Renal cortex interstitium (tissue), 11 donors: ENCODE results near the gene MINDY3. TPM values are rescaled to one million over a fixed set of nuclear protein-coding genes. Genes with fewer than 3 reads are reported as not detected.
"Not testable (repeated sequence)": the region's sequence is repeated elsewhere in the genome, so short reads cannot be mapped to it uniquely, and the experiment has no call there.

Source experiments
- DNase-seq, 11 donors: peaks; one replicate each; pipeline ENCODE4 v3.0.0-alpha.2; 2013; ENCODE audit warnings: low read depth in 9 of 11, low spot score in 4 of 11; ENCODE audit errors: extremely low read depth in 1 of 11
- polyA plus RNA-seq, 3 donors: library from polyadenylated mRNA; unstranded; fragments of 120-200 nt; gene quantifications; one replicate each; pipeline ENCODE4 v1.2.1, GENCODE V29; 2013; ENCODE audit not compliant: insufficient read length in 3 of 3

The MINDY3 gene
- polyA plus RNA-seq, 3 donors = 38.3 to 49.7 (median 47.6) TPM

- no peak for DNase-seq
Observed at GRCh38 chr10:15863323-15863722, 3.0 kb upstream of the MINDY3 start.

DNA sequence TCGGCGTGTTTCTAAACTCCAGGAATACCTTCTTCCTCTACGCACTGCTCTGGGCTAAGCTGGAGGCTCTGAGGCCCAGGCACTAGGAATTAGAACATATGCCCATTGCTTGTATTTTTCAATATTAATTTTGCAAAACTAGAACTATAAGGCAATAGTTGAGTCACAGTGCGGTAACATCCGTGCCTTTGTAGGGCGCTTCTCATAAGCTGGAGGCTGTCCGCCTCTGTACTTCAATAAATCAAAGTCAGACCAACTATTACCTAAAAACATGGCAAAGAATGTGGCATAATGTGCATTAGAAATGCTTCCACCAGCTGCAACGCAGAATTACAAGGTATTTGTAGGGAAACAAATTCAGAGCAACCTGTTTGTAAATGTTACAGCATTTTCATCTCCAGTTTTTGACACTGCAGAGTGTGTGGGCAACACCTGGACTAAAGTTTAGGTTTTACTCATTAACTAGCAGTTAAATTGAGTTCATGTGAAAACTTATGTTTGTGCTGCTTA, 440 bp upstream of the MINDY3 start:
- DNase-seq = no peak

DNA sequence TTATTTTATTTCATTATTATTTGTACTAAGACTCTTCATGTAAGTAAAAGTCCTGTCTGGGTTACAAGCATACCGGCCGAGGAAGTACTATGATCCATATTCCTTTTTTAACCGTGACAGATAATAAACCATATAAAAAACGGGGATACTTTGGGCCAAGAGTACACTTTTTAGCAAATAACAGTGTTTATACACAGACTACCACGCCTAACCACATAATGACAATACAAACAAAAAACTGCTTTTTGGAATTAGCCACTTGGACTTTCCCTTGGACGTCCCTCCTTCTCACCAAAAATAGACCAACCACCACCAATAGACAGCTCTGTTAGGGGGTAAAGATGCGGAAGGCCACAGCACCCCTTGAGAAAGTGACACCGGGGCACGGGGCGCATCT, 800 bp downstream of the MINDY3 start:
- DNase-seq = no peak

DNA sequence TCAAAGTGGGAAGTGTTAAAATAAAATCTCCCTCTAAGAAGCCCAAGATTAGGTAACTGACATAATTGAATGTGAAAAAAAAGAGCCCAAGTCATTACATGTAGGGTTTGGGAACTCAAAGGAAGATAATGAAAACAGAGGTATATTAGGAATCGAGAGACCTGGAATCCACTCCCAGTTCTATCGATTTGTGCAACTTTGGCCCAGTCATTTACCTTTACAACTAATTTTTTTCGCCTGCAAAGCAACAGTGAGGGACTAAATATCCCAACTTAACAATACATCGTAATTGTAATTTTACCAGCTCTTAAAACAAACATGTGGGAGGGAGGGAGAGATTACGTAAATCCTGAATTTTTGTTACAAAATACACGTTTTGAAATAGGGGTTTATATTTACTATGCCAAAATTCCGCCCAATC, 1.4 kb downstream of the MINDY3 start:
- no peak for DNase-seq

DNA sequence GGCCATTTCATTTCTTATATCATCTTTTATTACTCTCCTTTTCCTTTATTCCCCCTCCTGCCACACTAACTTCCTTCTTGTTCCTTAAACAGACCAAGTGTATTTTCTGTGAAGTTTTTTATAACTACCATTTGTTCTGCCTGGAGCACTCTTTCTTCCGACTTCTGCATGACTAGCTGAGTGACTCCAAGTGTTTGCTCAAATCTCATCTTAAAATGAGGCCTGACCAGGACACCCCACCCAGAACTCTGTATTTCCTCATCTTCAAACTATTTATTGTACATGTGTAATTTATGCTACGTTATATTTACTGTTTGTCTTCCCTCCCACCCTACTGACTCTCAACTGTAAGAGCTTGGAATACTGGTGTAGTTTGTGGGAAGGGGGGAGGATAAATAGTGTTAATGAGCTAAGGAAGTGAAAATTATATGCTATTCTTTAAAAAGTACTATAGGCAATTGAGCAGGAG, 3.2 kb downstream of the MINDY3 start:
- no peak for DNase-seq

DNA sequence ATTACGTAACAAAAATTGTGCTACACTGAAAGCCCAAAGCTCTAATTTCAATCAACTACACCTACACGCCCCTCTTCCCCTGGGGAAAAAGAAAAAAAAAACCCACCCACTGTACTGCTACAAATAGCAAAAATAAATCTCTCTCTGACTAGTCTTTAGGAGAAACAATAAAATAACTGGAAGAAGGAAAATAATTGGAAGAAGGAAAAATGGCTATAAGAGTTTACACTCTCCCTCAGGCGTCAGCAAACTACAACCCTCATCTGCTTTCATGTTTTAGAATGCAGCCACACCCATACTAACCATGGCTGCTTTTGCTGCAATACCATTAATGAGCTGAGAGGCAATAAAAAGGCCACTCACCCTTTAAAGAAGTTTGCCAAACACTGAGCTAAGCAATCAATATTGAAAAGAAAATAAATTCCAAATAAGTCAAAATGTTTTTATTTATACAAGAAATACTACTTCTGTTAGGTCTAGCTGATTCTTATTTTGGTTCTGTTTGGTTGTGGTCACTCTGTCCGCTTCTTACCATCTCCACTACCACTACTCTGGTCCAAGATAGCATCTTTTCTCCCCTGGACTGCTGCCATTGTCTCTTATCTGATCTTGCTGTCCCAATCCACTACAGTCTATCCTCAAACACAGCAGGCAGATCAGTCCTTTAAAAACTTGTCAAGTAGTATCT, 3.8 kb downstream of the MINDY3 start:
- no peak for DNase-seq

GRCh38 chr10:15853800-15854199, 6.5 kb downstream of the MINDY3 start:
- no peak for DNase-seq

DNA sequence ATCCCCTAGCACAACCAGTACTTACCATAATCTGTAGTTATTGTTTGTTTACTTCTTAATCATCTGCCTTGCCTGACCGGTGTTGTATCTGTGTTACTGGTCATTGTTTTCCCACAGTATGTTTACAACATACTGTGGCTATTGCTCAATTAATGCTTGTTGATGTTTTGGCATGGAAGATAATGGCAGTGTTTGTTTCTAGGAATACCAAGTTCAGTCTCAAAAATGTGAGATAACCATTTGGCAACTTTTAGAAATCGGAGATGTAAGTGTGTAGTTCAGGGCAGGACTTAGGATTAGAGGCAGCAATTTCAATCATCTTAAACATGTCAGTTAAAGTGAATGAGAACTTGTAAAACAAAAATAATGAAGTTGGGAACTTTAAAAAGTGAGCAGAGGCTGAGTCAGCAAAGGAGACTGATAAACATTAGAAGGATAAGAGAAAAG, 8.2 kb downstream of the MINDY3 start:
- no peak for DNase-seq

GRCh38 chr10:15850337-15850978, 9.8 kb downstream of the MINDY3 start:
- DNase-seq = not testable (repeated sequence)

DNA sequence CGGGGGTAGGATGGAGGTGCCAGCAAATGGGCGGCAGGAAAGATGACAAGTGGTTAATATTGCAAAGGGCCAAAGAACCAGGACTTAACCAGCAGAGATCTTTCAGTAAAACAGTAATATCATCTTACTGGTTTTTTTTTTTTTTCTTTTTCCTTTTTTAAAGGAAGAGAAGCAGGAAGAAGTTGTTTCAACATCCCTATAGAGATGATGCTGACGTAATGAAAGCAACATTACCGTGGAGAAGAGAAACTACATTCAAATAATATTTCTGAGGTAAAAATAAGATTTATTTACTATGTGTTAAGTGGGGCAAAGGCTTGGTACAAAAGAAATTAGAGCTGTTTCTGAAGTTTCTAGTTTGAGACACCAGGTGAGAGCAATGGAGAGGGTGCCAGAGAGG, 11.0 kb downstream of the MINDY3 start:
- DNase-seq = no peak

DNA sequence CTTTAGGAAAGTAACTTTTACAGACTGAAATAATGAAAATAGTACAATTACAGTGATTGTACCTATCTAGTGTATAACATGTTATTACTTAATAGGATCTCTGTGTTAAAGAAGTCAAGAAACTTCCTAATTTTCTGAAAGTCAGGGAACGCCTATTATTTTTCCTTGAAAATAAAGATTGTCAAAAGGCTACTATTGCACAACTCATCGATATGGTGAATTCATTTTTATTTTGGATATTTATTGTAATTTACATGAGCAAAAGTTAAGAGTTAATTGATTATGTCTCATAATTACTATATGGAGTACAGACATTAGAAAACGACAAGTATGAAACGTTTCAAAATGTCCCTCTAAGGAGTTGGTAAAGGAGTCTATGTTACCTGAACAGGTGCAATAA, 12.8 kb downstream of the MINDY3 start:
- DNase-seq = no peak

DNA sequence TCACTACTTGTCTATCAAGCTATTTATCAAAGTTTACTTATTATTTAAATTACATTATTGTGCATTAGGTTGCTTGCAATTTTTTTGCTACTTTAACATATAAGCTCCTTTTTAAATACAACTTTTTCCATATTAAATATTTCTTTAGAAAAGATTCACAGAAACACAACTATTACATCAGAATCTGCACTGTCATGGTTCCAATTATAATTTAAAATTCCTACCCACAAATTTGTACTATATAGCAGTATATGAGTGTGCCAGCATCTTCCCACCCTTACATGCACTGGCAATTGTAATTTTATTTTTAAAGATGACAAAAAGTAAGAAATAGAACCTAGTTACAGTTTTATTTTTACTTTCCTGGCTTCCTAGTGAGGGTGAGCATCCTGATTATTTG, 15.8 kb downstream of the MINDY3 start:
- no peak for DNase-seq

- no peak for DNase-seq
Observed at GRCh38 chr10:15843695-15844094, 16.6 kb downstream of the MINDY3 start.

DNA sequence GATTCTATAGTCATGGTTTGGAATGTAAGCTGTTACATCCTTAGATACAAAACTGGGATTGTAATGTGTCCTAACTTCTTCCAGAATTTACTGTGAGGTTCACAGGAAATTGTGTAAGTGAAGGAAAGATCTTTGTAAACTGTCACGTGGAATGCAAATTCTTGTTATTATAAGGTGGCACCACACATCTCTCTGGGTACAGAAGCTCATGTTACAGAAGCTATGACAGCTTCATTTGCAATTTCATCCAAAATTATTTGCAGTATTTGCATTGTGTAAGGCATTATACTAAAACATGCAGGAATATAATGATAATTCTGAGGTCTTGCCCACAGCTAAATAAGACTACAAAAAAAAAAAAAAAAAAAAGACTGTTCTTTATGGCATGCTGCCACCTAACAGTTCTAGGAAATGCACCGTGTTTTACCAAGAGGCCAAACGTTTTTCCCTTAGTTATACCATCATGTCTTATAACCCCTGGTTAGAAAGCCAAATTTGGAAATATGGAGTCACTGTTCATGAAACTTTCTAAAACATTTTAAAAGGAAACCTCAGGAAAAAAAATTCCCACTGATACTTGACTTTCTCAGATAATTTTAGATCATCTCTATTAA, 17.6 kb downstream of the MINDY3 start:
- no peak for DNase-seq

DNA sequence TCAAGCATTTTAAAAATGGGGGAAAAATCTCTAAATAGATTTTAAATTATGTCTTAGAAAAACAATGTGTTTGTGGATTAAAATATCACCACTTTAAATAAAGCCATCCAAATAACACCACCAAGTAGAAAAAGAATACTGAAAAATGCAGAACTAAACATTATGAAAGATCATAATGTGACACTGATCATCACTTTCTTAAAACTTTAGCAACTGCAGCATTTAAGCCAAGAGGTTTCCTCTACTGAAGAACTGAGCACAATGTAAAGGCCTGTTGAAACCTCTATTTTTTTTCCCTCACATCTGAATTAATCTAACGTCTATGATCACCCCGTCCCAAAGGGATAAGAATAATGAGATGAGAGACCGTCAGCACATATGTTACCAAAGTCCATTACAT, 18.6 kb downstream of the MINDY3 start:
- no peak for DNase-seq

DNA sequence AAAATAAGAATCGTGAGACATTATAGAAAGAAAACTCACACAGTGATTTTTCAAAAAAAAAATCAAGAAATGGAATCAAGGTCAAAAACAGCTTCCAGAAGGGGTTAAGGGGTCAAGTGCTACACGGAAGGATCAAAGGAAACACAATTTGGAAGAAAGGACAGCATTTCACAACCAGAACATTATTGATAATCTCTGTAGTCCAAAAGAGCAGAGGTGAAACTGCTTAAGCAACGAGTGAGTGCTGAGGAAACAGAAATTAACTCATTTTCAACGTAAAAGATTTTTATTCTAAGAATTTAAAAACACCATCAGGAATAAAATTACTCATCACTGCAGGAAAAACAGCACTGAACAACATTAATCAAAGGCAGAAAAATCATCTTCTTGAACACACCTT, 23.5 kb downstream of the MINDY3 start:
- no peak for DNase-seq

- DNase-seq = no peak
Observed at GRCh38 chr10:15829495-15829894, 30.8 kb downstream of the MINDY3 start.

DNA sequence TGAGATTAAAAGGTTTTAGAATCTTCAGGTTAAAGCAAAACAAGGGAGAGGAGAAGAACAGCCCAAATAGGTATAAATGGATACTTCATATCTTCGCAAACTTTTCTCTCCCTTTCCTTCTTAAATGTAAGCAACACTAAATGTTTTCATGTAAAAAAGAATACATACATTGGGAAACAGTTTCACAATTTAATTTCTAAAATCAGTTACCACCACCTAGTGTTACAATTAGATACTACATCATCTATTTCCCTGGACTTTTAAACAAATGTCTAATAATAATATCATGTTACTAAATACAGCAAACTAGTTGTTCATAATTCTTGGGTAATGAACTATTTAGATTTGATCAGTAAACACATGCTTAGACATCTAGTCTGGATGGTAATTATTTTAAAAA, 35.8 kb downstream of the MINDY3 start:
- peak in 5 of 11 donors; percentile 5 to 20 (median 9) for DNase-seq

DNA sequence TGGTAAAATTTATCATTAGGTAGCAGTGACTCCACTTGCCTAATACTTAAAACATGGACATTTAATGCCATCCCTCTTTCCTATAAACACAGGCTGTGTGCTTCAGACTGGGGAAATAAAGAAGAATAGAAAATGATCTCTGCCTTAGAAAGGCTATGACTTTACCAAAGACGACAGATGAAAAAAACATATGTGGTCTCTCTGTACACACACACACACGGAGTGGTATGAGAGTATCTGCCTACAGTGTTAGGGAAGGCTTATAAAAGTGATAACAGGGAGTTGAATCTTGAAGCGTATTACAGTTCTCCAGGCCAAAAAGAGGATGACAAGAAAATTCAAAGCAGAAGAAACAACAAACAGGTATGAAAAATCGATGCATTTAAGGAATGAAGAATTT, 38.2 kb downstream of the MINDY3 start:
- DNase-seq = no peak

- DNase-seq = no peak
Observed at GRCh38 chr10:15821046-15821683, 39.1 kb downstream of the MINDY3 start.
